Adrenal gland (tissue), 12 donors: ENCODE results near the gene DMD. TPM values are rescaled to one million over a fixed set of nuclear protein-coding genes. Genes with fewer than 3 reads are reported as not detected.

Experiments used
- DNase-seq, 7 donors: peaks; one replicate each; pipeline ENCODE4 v3.0.0-alpha.2; 2019 to 2020
- H3K27ac ChIP-seq, 5 donors: fragments of 200-600 bp; sonication (generic) in 4 of 5; 1 replicate in 3 of 5; 2 replicates in 2 of 5; pipeline versions ENCODE4 v1.5.1 to v1.8.0; 2016 to 2020; ENCODE audit warnings: mild to moderate bottlenecking in 1 of 5
- H3K27me3 ChIP-seq: fragments of 200-600 bp; 2 replicates; pipeline ENCODE4 v1.8.0; 2021
- H3K36me3 ChIP-seq, 2 donors: fragments of 200-600 bp; replicated peaks in 1 of 2; 1 replicate in 1 of 2; 2 replicates in 1 of 2; pipeline versions ENCODE4 v1.5.1 to v1.8.0; 2018 to 2022
- H3K4me1 ChIP-seq, 2 donors: fragments of 200-600 bp; replicated peaks in 1 of 2; 1 replicate in 1 of 2; 2 replicates in 1 of 2; pipeline versions ENCODE4 v1.5.1 to v1.8.0; 2018 to 2021
- H3K4me3 ChIP-seq, 4 donors: fragments of 200-600 bp; sonication (generic) in 3 of 4; one replicate each; pipeline ENCODE4 v1.5.1; 2016 to 2018
- H3K9me3 ChIP-seq, 3 donors: fragments of 200-600 bp; sonication (generic) in 1 of 3; replicated peaks in 1 of 3; 1 replicate in 2 of 3; 2 replicates in 1 of 3; pipeline versions ENCODE4 v1.5.1 to v1.8.0; 2016 to 2021
- CTCF ChIP-seq, 6 experiments: fragments of 450-650 bp in 4 of 6; fragments of 200-600 bp in 2 of 6; sonication (generic) in 1 of 6; IDR thresholded peaks; 1 replicate in 5 of 6; 2 replicates in 1 of 6; pipeline versions ENCODE4 v1.5.1 to v1.8.0; 2016 to 2021; ENCODE audit warnings: antibody characterized with exemption in 6 of 6, mild to moderate bottlenecking in 2 of 6, moderate library complexity in 1 of 6
- POLR2A ChIP-seq, 2 donors: fragments of 450-650 bp; IDR thresholded peaks; one replicate each; pipeline ENCODE4 v1.6.1; 2017; ENCODE audit warnings: antibody characterized with exemption in 2 of 2, mild to moderate bottlenecking in 2 of 2, moderate library complexity in 1 of 2
- WGBS, 4 donors: extraction: QIAGEN DNeasy Blood & Tissue Kit in 2 of 4; methylation state at CpG; one replicate each; pipeline versions ENCODE4 v1.1.5 to v1.1.7; 2013 to 2017; 5-methylcytosine and 5-hydroxymethylcytosine counted together
- intact Hi-C, 2 donors: fragments of 100-400 bp; cut with DNase I; formaldehyde crosslinking; loops; one replicate each; pipeline versions ENCODE4 v1.14.1 to v1.15.0; 2022 to 2023
- polyA plus RNA-seq, 3 donors: library from polyadenylated mRNA; stranded (reverse); fragments of 200-250 nt in 2 of 3; fragments of 350-450 nt in 1 of 3; fragmentation: Illumina TruSeq in 1 of 3; extraction: RNeasy Lipid Tissue Mini Kit (QIAGEN cat#74804) in 1 of 3; gene quantifications; one replicate each; pipeline ENCODE4 v1.2.3, GENCODE V29; 2013 to 2014
- total RNA-seq, 9 donors: library from RNA; depleted of rRNA in 4 of 9; stranded (reverse); fragments of >200 nt in 4 of 9; fragments of 120-200 nt in 1 of 9; fragmentation: NEBNext Ultra II Directional in 1 of 9; extraction: Animal tissue kit (Norgen Biotek cat#: 25700) in 1 of 9; gene quantifications; one replicate each; pipeline versions ENCODE4 v1.1.0 to v1.2.4, GENCODE V29; 2013 to 2023
- donor health status: healthy with polysubstance abuse.
- donor health status: Bipolar disorder and iron deficiency.
- donor health status: DM: yes; HTN: yes; CAD: no.
- donor health status: DM: no; HTN: no; CAD: no.
- donor health status: DM: no; HTN: no; CAD: no.
- donor health status: DM: yes; HTN: yes; CAD: no.

DMD gene
- total and polyA plus RNA-seq, 12 donors, result 14.6 to 89.7 (median 36.2) TPM

GRCh38 chrX:31420711-31421151, 1790.6 kb downstream of the DMD start:
- Histone ChIP-seq H3K27ac (no peak overlapping the region), H3K9me3 (no peaks in the 10 kb centered on the region), H3K27me3 (no peaks in the 10 kb centered on the region), H3K36me3 (no peaks in the 10 kb centered on the region), H3K4me1 (no peaks in the 10 kb centered on the region), H3K4me3 (no peak overlapping the region)
- TF ChIP-seq CTCF (IDR thresholded peaks at IDR 0.05) (no peak), POLR2A (IDR thresholded peaks at IDR 0.05) (no peak)
- WGBS, 4 donors, result 76 to 94% (median 87%) methylated on average over 3 of the region's 3 CpGs
- DNase-seq, result no peak
- intact Hi-C loops, result loop anchor here in 1 of 2 donors (10.0 kb wide), 1 partner anchor 206 kb away; no protein-coding TSS in a partner anchor

- no peaks in the 10 kb centered on the region for H3K9me3 ChIP-seq
- no peaks in the 10 kb centered on the region for H3K36me3 ChIP-seq
- TF ChIP-seq POLR2A (IDR thresholded peaks at IDR 0.05) (no peak), CTCF (IDR thresholded peaks at IDR 0.05) (no peak)
- no peak overlapping the region for H3K27ac ChIP-seq
- no peak for DNase-seq
- H3K27me3 ChIP-seq, result no peaks in the 10 kb centered on the region
- no peaks in the 10 kb centered on the region for H3K4me1 ChIP-seq
- H3K4me3 ChIP-seq, result no peak overlapping the region
- intact Hi-C loops, result loop anchor here in 1 of 2 donors (10.0 kb wide), 1 partner anchor 206 kb away; no protein-coding TSS in a partner anchor
- WGBS, 4 donors, result 69 to 95% (median 86%) methylated on average over 2 of the region's 2 CpGs
Measured at GRCh38 chrX:31420302-31420701, 1791.0 kb downstream of the DMD start.

DNA sequence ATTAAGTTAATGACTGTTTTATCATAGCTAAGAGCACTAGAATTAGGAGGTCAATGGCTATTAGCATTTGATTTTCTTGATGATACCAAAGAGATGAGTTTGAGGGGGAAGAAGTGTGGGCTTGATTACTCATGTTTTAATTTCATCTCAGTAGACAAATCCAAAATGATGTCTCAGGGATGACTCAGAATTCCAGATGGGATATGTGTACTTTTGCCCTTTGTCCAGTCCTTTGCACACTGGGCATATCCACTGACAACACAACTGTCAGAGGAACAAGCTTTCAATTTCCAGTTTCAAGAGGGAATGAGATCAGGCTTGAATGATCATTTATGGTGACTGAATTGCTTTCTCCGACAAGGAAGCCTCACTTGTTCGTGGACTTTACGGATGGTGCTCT, 1814.2 kb downstream of the DMD start:
- Histone ChIP-seq H3K27ac (no peak overlapping the region), H3K9me3 (no peaks in the 10 kb centered on the region), H3K4me1 (no peaks in the 10 kb centered on the region), H3K36me3 (no peaks in the 10 kb centered on the region), H3K4me3 (no peak overlapping the region), H3K27me3 (no peaks in the 10 kb centered on the region)
- TF ChIP-seq CTCF (IDR thresholded peaks at IDR 0.05), result no peak
- TF ChIP-seq POLR2A (IDR thresholded peaks at IDR 0.05), result no peak
- WGBS, 4 donors, result 76 to 97% (median 93%) methylated on average over 3 of the region's 3 CpGs
- intact Hi-C loops, result no loop called here
- DNase-seq, result no peak

DNA sequence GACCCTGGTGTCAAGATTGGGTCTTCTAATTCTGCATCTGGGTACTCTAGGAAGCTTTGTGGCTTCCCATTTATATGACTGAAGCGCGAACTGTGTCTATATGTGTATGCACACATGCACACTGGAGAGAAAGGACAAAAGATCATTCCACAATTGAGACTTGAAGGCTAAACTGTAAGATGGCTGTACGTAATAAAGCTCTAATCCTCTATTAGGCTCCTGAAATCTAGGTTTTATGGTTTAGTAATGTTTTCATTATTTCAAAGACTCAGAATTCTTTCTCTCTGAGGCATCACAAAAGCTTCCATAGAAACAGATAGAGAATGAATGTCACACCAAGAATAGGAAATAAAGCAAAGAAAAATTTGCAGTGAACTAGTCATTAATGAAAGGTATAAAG, 1818.8 kb downstream of the DMD start:
- intact Hi-C loops, result no loop called here
- no peaks in the 10 kb centered on the region for H3K27me3 ChIP-seq
- DNase-seq, result no peak
- no peaks in the 10 kb centered on the region for H3K36me3 ChIP-seq
- H3K27ac ChIP-seq, result no peak overlapping the region
- no peaks in the 10 kb centered on the region for H3K4me1 ChIP-seq
- TF ChIP-seq POLR2A (IDR thresholded peaks at IDR 0.05) (no peak), CTCF (IDR thresholded peaks at IDR 0.05) (no peak)
- 76 to 97% (median 91%) methylated on average over 2 to 3 of the region's 3 CpGs for WGBS, 4 donors
- no peaks in the 10 kb centered on the region for H3K9me3 ChIP-seq
- H3K4me3 ChIP-seq, result no peak overlapping the region
